Measurements from ENCODE around the gene MPHOSPH9. TPM values are rescaled to one million over a fixed set of nuclear protein-coding genes. Genes with fewer than 3 reads are reported as not detected.

The MPHOSPH9 gene
- total and polyA plus RNA-seq, 2 of the 4 experiments (the other 2 are of a cell fraction): 7.6 to 17.0 TPM

- Histone ChIP-seq H4K5ac (ENCODE audit: low read depth, low read length) (no peak overlapping the region), H3K4ac (ENCODE audit: low read depth, low read length) (peak overlapping the region; percentile 31; the same call in 1 of the 2 replicates), H3K4me1 (ENCODE audit: control insufficient read depth, insufficient read depth, low read length) (peaks cover 17% of the 10 kb centered on the region), H3K4me3 (ENCODE audit: insufficient read depth, low read depth, low read length) (no peak overlapping the region), H4K20me1 (ENCODE audit: insufficient read depth, low read length) (peaks cover 30% of the 10 kb centered on the region), H2BK5ac (ENCODE audit: low read depth, low read length, poor library complexity, severe bottlenecking) (no peak overlapping the region), H3K27me3 (ENCODE audit: control insufficient read depth, insufficient read depth, low read length) (no peaks in the 10 kb centered on the region), H3K14ac (replicated peaks; ENCODE audit: low read depth, low read length) (peak overlapping the region; percentile 37; the same call in 1 of the 2 replicates), H3K36me3 (ENCODE audit: control insufficient read depth, insufficient read depth, low read length) (no peaks in the 10 kb centered on the region), H2BK120ac (ENCODE audit: low read depth, low read length) (peak overlapping the region; percentile 28; the same call in 1 of the 2 replicates), H3K9ac (ENCODE audit: low read depth, low read length) (no peak overlapping the region), H3K27ac (ENCODE audit: insufficient read depth, low read length) (no peak overlapping the region), H2BK20ac (ENCODE audit: low read depth, low read length) (no peak overlapping the region), H3K9me1 (ENCODE audit: insufficient read depth, low read length) (peaks cover 26% of the 10 kb centered on the region), H4K8ac (ENCODE audit: low read depth in 2 of 2, low read length in 2 of 2) (no peak overlapping the region), H3K9me3 (ENCODE audit: control insufficient read depth, insufficient read depth, low read length) (no peaks in the 10 kb centered on the region), H2AK9ac (replicated peaks; ENCODE audit: low read depth, low read length, poor library complexity) (no peak overlapping the region), H2AFZ (replicated peaks; ENCODE audit: low read length, poor library complexity) (no peak overlapping the region), H2BK15ac (ENCODE audit: low read depth, low read length) (0 out of 3 replicates have a peak overlapping the region, but pooled peaks have one; percentile 7), H3K4me2 (ENCODE audit: low read depth, low read length) (no peak overlapping the region), H3K23ac (ENCODE audit: low read depth, low read length) (peak overlapping the region; percentile 3; the same call in 1 of the 2 replicates), H3K79me1 (ENCODE audit: low read depth in 1 of 2, low read length in 2 of 2) (peaks cover 0 to 49% of the 10 kb centered on the region in 2 experiments; a peak in 3 of 4 replicates), H4K91ac (ENCODE audit: insufficient read depth, low read depth, low read length) (peak overlapping the region; percentile 24), H3K56ac (ENCODE audit: extremely low read depth, insufficient read depth, low read length) (no peak overlapping the region), H3K18ac (ENCODE audit: low read depth, low read length) (no peak overlapping the region), H2AK5ac (ENCODE audit: low read depth, low read length) (peak overlapping the region; percentile 59)
- DNase-seq (no peak), ATAC-seq (ENCODE audit: low read depth) (no peak)
- ChIA-PET POLR2A (ENCODE audit: unreplicated experiment) (no interaction called here), CTCF (no interaction called here)
- dilution Hi-C loops (cut with HindIII; ENCODE audit: low sequenced_read_pairs, unreplicated experiment) (no loop called here), intact Hi-C loops (cut with micrococcal nuclease) (no loop called here), in situ Hi-C loops (cut with MboI; ENCODE audit: low sequenced_read_pairs) (no loop called here)
- BruUV-seq (replicated peaks): no TSS peak
- WGBS, 2 experiments (ENCODE audit: extremely low coverage in 2 of 2, insufficient read length in 1 of 2): 100% methylated on average over 1 of the region's 3 CpGs; no CpG with 5 or more reads in 1 of the 2 experiments
- TF ChIP-seq CHD1 (IDR thresholded peaks at IDR 0.05; ENCODE audit: low read depth, low read length) (no peak), RCOR1 (IDR thresholded peaks at IDR 0.05; ENCODE audit: insufficient replicate concordance, low read length) (no peak), POLR2A (IDR thresholded peaks at IDR 0.05; ENCODE audit: low read depth, low read length) (no peak), MAZ (IDR thresholded peaks at IDR 0.05; ENCODE audit: borderline replicate concordance, low read depth, low read length) (no peak), BHLHE40 (IDR thresholded peaks at IDR 0.05; ENCODE audit: low read depth, low read length) (no peak), FOS (IDR thresholded peaks at IDR 0.05; ENCODE audit: low read depth, low read length) (no peak), USF2 (IDR thresholded peaks at IDR 0.05; ENCODE audit: low read depth, low read length) (no peak), ELK1 (IDR thresholded peaks at IDR 0.05; ENCODE audit: borderline replicate concordance, low read depth, low read length) (no peak), MXI1 (IDR thresholded peaks at IDR 0.05; ENCODE audit: borderline replicate concordance, low read depth, low read length) (no peak), RFX5 (IDR thresholded peaks at IDR 0.05; ENCODE audit: low read depth, low read length) (no peak), RAD21 (IDR thresholded peaks at IDR 0.05; ENCODE audit: low read length) (no peak), NFE2L2 (IDR thresholded peaks at IDR 0.05; ENCODE audit: low read depth, low read length) (no peak), CTCF (conservative IDR thresholded peaks at IDR 0.05; ENCODE audit: low read depth, low read length) (no peak), SMC3 (IDR thresholded peaks at IDR 0.05; ENCODE audit: low read depth, low read length) (no peak), CEBPB (IDR thresholded peaks at IDR 0.05; ENCODE audit: low read depth, low read length) (no peak)
Observed at GRCh38 chr12:123120452-123121166, 112.3 kb downstream of the MPHOSPH9 start.

Data from IMR-90 (cell line).